Measurements from ENCODE around the gene GPS2.
A peak's percentile ranks its signal among the peaks of the same experiment; 100 is the strongest.

Gene GPS2

DNA sequence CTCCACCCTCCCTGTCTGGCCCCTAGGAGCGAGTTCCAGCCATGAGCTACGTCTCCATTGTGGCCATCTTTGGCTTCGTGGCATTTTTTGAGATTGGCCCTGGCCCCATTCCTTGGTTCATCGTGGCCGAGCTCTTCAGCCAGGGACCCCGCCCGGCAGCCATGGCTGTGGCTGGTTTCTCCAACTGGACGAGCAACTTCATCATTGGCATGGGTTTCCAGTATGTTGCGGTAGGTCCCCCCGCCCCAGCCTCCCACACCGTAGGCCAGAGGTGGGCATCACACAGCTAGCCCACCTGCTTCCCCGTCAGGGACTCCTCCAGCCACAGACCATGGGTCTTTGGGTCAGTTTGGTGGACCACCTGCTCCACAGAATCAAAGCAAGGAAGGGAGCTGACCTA lies 29.5 kb downstream of the GPS2 start:
- ATAC-seq (replicated peaks) (no peak), DNase-seq (no peak)
- no peak overlapping the region for H3K4me3 Mint-ChIP-seq
- peaks cover 58 to 70% of the 10 kb centered on the region in 2 donors for H3K27me3 Mint-ChIP-seq
- H3K27ac Mint-ChIP-seq: no peak overlapping the region
- peaks cover 19 to 22% of the 10 kb centered on the region in 2 donors for H3K4me1 Mint-ChIP-seq
- H3K36me3 Mint-ChIP-seq: no peaks in the 10 kb centered on the region
- H3K9me3 Mint-ChIP-seq: no peaks in the 10 kb centered on the region

DNA sequence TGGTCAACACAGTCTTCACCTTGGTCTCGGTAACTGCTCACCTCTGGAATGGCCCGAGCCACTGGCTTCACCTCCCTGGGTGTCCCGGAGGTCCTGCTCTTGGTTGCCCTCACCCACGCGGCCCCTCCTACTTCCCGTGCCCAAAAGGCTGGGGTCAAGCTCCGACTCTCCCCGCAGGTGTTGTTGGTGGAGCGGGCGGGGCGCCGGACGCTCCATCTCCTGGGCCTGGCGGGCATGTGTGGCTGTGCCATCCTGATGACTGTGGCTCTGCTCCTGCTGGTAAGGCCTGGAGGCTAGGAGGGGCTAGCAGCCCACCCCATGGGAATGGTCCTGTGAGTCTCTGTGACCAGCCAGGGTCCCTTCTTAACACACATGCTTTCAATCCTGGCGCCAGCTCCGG lies 30.2 kb downstream of the GPS2 start:
- Mint-ChIP-seq H3K9me3 (no peaks in the 10 kb centered on the region), H3K27me3 (peaks cover 53 to 64% of the 10 kb centered on the region in 2 donors), H3K27ac (no peak overlapping the region), H3K4me1 (peaks cover 25 to 30% of the 10 kb centered on the region in 2 donors), H3K4me3 (no peak overlapping the region), H3K36me3 (no peaks in the 10 kb centered on the region)
- DNase-seq: no peak
- ATAC-seq (replicated peaks): no peak

DNA sequence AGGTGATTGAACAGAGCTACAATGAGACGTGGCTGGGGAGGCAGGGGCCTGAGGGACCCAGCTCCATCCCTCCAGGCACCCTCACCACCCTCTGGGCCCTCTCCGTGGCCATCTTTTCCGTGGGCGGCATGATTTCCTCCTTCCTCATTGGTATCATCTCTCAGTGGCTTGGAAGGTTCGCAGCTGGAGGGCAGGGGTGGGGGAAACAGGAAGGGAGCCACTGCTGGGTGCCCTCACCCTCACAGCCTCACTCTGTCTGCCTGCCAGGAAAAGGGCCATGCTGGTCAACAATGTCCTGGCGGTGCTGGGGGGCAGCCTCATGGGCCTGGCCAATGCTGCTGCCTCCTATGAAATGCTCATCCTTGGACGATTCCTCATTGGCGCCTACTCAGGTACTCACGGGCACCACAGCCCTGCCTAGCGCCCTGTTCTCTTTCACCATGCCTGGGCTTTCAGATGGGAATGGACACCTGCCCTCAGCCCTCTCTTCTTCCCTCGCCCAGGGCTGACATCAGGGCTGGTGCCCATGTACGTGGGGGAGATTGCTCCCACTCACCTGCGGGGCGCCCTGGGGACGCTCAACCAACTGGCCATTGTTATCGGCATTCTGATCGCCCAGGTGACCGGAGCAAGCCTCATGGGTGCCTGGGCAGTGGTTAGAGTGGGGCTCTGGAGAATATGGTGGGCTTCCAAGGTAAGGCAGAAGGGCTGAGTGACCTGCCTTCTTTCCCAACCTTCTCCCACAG lies 31.5 kb downstream of the GPS2 start:
- Mint-ChIP-seq H3K27ac (peak overlapping the region; percentile 7), H3K4me3 (no peak overlapping the region), H3K36me3 (no peaks in the 10 kb centered on the region), H3K9me3 (no peaks in the 10 kb centered on the region), H3K27me3 (peaks cover 51 to 61% of the 10 kb centered on the region in 2 donors), H3K4me1 (peaks cover 25 to 30% of the 10 kb centered on the region in 2 donors)
- no peak for DNase-seq
- ATAC-seq (replicated peaks): no peak

DNA sequence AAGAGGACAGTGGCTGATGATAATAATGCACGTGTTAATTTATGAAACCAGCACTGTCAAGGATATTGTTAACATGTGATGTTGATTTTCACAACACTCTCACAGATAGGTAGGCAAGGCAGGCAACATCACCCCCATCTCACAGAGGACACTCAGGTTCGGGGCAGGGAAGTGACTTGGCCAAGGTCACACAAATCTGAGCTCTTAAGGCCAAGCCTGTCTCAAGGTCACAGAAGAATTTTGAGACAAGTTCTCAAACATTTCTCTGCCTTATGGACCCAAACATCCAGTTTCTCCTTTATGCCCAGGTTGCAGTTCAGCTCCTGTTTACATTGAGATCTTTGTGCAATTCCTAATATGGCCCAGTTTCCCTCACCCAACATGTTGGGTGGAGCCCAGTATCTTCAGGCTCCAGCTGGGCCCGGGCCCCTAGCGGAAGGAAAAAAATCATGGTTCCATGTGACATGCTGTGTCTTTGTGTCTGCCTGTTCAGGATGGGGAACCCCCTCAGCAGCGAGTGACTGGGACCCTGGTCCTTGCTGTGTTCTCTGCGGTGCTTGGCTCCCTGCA lies 32.3 kb downstream of the GPS2 start:
- Mint-ChIP-seq H3K4me3 (no peak overlapping the region), H3K27ac (no peak overlapping the region), H3K9me3 (no peaks in the 10 kb centered on the region), H3K4me1 (peaks cover 25 to 30% of the 10 kb centered on the region in 2 donors), H3K36me3 (no peaks in the 10 kb centered on the region), H3K27me3 (peaks cover 43 to 53% of the 10 kb centered on the region in 2 donors)
- ATAC-seq (replicated peaks) (no peak), DNase-seq (no peak)

DNA sequence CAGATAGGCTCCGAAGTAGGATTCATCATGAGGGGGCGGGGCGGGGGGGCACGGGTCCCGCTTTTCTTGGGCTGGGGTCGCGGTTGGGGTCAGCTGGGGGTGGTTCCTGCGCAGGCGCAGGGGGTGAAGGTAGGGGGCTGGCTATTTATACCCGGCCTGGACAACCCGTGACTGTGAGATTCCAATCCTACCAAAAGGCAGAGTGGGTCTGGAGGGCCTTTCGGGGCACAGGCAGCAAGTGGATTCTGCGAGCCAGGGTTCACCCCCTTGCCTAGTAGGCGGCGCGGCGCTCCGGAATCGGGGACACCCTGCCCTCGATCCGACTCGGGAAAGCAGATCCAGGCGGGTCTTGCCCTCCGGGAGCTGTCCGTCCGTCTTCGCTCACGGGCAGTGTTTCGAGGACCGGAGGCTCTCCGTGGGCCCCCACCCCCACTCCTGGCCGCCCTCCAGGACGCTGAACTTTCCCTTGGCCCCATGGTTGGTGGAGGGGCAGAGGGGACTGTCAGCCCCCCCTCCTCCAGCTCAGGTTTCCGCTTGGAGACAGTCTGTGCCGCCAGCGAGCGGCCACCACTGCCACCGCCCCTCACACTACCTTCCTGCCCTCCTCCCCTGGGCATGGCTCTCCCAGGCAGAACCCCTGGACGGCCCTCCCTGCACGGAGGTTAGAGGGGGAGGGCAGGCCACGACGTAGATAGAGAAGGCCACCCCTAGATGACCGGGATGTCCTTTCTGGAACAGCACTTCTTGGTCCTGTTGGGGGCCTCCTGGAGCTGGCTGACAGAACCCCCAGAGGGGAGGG lies 33.0 kb downstream of the GPS2 start:
- no peak for ATAC-seq (replicated peaks)
- Mint-ChIP-seq H3K36me3 (no peaks in the 10 kb centered on the region), H3K27me3 (peaks cover 41 to 49% of the 10 kb centered on the region in 2 donors), H3K27ac (peak overlapping the region; percentile 47), H3K9me3 (no peaks in the 10 kb centered on the region), H3K4me1 (peaks cover 25 to 30% of the 10 kb centered on the region in 2 donors), H3K4me3 (peak overlapping the region; percentile 83 to 88)
- no peak for DNase-seq

DNA sequence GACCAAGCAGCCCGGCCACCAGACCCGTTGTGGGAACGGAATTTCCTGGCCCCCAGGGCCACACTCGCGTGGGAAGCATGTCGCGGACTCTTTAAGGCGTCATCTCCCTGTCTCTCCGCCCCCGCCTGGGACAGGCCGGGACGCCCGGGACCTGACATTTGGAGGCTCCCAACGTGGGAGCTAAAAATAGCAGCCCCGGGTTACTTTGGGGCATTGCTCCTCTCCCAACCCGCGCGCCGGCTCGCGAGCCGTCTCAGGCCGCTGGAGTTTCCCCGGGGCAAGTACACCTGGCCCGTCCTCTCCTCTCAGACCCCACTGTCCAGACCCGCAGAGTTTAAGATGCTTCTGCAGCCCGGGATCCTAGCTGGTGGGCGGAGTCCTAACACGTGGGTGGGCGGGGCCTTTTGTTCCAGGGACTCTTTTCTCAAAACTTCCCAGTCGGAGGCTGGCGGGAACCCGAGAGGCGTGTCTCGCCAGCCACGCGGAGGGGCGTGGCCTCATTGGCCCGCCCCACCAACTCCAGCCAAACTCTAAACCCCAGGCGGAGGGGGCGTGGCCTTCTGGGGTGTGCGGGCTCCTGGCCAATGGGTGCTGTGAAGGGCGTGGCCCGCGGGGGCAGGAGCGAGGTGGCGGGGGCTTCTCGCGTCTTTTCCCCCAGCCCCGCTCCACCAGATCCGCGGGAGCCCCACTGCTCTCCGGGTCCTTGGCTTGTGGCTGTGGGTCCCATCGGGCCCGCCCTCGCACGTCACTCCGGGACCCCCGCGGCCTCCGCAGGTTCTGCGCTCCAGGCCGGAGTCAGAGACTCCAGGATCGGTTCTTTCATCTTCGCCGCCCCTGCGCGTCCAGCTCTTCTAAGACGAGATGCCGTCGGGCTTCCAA lies 33.8 kb downstream of the GPS2 start, which contains the start of gene SLC2A4:
Gene SLC2A4 (plus strand): TSS at position 645 of the 879 bp plus-strand sequence. CDS start 217 bp downstream, at position 862.
- H3K4me3 Mint-ChIP-seq: peak within 1 kb of the TSS; percentile 83 to 88
- peak; percentile 79 for DNase-seq
- peak within 1 kb of the TSS; percentile 89 for H3K27ac Mint-ChIP-seq
- no peaks in the 10 kb centered on the region for H3K36me3 Mint-ChIP-seq
- H3K9me3 Mint-ChIP-seq: no peaks in the 10 kb centered on the region
- peaks cover 34 to 41% of the 10 kb centered on the region in 2 donors for H3K27me3 Mint-ChIP-seq
- peak; percentile 77 to 86 for ATAC-seq (replicated peaks)
- H3K4me1 Mint-ChIP-seq: peaks cover 25 to 30% of the 10 kb centered on the region in 2 donors

DNA sequence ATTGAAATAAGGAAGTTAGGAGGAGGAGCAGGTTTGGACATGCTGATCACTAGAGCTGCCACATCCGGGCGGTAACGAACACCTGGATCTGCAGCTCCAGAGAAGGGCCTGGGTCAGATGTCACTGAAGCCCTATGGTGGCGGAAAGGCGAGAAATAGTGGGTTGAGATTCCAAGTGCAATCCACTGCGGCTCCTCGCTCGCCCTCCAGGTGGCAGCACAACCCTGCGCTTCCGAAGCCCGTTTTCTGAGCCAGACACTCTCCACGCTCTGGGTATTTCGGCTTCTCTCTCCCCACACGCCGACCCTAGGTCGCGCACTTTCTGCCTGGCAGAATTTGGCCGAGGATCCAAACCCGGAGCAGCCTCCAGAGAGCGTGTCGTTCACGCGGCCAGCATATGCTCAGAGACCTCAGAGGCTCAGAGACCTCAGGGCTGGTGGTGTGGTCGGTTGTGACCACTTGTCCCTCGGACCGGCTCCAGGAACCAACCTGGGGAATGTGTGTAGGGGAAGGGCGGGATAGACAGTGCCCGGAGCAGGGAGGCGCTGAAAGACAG lies 34.6 kb downstream of the GPS2 start:
- Mint-ChIP-seq H3K27me3 (peaks cover 29 to 35% of the 10 kb centered on the region in 2 donors), H3K4me3 (peak overlapping the region; percentile 83 to 88), H3K9me3 (no peaks in the 10 kb centered on the region), H3K36me3 (no peaks in the 10 kb centered on the region), H3K4me1 (peaks cover 25 to 30% of the 10 kb centered on the region in 2 donors), H3K27ac (peak overlapping the region; percentile 89)
- peak; percentile 78 for DNase-seq
- ATAC-seq (replicated peaks): peak; percentile 82 to 87

DNA sequence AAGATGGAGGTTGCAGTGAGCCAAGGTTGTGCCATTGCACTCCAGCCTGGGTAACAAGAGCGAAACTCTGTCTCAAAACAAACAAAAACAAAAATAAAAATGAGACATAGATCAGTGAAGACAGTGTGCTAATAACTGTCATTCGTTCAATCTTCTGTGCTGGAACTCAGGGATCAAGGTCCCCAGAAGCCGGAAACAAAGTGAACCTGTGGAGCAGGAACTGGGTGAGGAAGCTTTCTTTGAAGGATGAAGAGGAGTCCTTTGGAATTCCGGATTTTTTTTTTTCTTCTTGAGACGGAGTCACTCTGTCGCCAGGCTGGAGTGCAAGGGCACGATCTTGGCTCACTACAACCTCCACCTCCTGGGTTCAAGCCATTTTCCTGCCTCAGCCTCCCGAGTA lies 35.7 kb downstream of the GPS2 start:
- Mint-ChIP-seq H3K27ac (no peak overlapping the region), H3K4me3 (no peak overlapping the region), H3K36me3 (no peaks in the 10 kb centered on the region), H3K9me3 (no peaks in the 10 kb centered on the region), H3K27me3 (peaks cover 22 to 24% of the 10 kb centered on the region in 2 donors), H3K4me1 (peaks cover 25 to 30% of the 10 kb centered on the region in 2 donors)
- ATAC-seq (replicated peaks) (no peak), DNase-seq (no peak)

DNA sequence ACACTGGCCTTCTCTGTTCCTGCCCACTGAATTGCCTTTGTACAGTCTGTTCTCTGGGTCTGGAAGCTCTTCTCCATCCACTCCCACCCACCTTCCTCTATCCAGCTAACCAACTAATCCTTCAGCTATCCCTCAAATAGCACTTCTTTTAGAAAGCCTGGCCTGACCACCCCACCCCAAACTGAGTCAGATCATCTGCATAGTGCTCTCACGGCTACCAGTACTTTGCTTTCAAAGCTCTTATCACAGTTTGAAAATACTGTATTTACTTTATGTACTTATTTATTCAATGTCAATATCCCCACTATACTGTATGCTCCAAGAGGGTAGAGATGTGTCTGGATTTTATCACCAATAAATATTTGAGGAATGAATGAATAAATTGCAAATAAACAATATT lies 48.4 kb downstream of the GPS2 start:
- Mint-ChIP-seq H3K4me1 (peaks cover 10 to 28% of the 10 kb centered on the region in 2 donors), H3K36me3 (peaks cover 0 to 3% of the 10 kb centered on the region in 2 donors), H3K9me3 (no peaks in the 10 kb centered on the region), H3K27me3 (peaks cover 19 to 56% of the 10 kb centered on the region in 2 donors), H3K27ac (no peak overlapping the region), H3K4me3 (no peak overlapping the region)
- no peak for DNase-seq
- ATAC-seq (replicated peaks): no peak

DNA sequence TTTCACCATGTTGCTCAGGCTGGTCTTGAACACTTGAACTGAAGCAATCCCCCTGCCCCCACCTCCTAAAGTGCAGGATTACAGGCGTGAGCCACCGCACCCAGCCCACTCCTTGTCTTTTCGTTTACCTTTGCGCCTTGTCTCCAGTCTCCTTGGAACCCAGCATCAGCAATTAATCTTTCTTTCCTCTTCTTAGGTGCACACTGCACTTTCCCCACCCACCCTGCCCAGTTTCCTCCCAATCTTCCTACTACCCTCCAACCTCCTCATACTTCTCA lies 51.4 kb downstream of the GPS2 start:
- DNase-seq: no peak
- Mint-ChIP-seq H3K27me3 (peaks cover 19 to 42% of the 10 kb centered on the region in 2 donors), H3K27ac (no peak overlapping the region), H3K9me3 (no peaks in the 10 kb centered on the region), H3K4me3 (peak overlapping the region; percentile 69 to 73), H3K4me1 (peaks cover 15 to 40% of the 10 kb centered on the region in 2 donors), H3K36me3 (peaks cover 4 to 6% of the 10 kb centered on the region in 2 donors)
- ATAC-seq (replicated peaks): no peak

DNA sequence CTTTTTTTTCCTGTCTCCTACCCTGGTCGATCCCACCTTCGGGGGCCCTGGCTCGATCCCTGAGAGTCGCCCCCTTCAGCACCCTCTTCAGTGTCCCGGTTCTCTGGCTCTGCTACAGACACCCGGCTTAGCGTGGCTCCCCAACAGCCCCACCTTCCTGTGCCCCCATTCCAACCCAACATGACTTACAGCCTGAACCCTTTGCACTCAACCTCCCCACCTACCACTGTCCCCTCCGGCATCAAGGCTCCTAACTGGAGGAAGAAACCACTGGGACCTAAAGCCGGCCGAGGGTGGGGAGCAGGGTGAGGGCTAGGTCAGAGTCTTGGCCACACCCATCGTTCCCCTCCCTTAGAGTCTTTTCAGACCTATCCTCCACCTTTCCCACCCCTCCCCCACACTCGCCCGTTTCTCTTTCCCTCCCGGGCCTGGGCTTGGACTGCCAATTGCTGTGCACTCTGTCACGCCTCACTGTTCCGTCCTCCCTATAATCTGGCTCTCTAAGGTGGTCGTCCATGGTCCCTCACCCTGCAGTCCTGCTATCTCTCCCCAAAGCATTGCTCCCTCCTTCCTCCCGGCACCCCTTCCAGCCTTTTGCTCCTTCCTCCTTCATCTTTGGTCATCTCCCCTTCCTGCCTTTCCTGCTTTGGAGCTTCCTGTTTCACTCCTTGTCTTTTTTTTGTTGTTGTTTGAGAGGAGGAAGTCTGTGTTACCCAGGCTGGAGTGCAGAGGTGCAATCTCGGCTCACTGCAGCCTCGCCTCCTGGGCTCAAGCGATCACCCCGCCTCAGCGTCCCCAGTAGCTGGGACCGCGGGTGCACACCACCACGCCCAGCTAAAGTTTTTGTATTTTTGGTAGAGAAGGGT lies 52.0 kb downstream of the GPS2 start:
- Mint-ChIP-seq H3K27me3 (peaks cover 19 to 37% of the 10 kb centered on the region in 2 donors), H3K4me3 (peak overlapping the region; percentile 69 to 73), H3K27ac (peak overlapping the region; percentile 76), H3K36me3 (peaks cover 8 to 9% of the 10 kb centered on the region in 2 donors), H3K4me1 (peaks cover 15 to 40% of the 10 kb centered on the region in 2 donors), H3K9me3 (no peaks in the 10 kb centered on the region)
- ATAC-seq (replicated peaks) (peak in 1 of 2 donors; percentile 19), DNase-seq (no peak)
